ENCODE measurements around the gene LEFTY2. TPM values are rescaled to one million over a fixed set of nuclear protein-coding genes. Genes with fewer than 3 reads are reported as not detected.

LEFTY2 gene
- total and polyA plus RNA-seq, 2 of the 4 experiments (the other 2 are of a cell fraction), result not detected

DNA sequence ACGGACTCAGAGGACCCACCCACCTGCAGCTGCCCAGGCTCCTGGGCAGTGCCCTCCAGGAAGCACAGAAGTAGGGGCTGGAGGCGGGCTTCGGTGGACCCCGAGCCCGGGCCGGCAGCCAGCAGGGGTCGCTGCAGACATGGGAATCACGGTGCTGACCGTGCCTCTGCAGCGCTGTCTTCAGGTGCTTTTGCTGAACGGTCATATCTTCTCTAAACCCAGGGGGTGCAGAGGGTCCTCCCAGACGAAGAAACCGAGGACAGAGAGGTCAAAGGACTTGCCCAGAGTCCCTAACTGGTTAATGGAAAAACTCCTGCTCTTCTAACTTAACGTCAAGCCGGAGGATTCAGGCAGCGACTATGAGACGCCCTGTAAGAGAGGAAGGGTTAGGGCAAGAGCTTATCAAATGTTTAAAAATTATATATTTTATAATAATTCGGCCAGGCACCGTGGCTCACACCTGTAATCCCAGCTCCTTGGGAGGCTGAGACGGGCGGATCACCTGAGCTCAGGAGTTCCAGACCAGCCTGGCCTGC is 21.5 kb upstream of the LEFTY2 start:
- H2AK5ac ChIP-seq (ENCODE audit: low read depth, low read length), result no peak overlapping the region
- H3K18ac ChIP-seq (ENCODE audit: low read depth, low read length), result no peak overlapping the region
- no peak overlapping the region for H3K4me3 ChIP-seq (ENCODE audit: insufficient read depth, low read depth, low read length)
- H3K79me1 ChIP-seq (ENCODE audit: low read depth in 1 of 2, low read length in 2 of 2), result no peaks in the 10 kb centered on the region
- no TSS peak for BruUV-seq (replicated peaks)
- no peak overlapping the region for H4K8ac ChIP-seq (ENCODE audit: low read depth in 2 of 2, low read length in 2 of 2)
- no peak for DNase-seq
- peak overlapping the region; percentile 79 for H2AFZ ChIP-seq (replicated peaks; ENCODE audit: low read length, poor library complexity)
- no peak overlapping the region for H3K27ac ChIP-seq (ENCODE audit: insufficient read depth, low read length)
- H3K36me3 ChIP-seq (ENCODE audit: control insufficient read depth, insufficient read depth, low read length), result no peaks in the 10 kb centered on the region
- H4K20me1 ChIP-seq (ENCODE audit: insufficient read depth, low read length), result no peaks in the 10 kb centered on the region
- no peaks in the 10 kb centered on the region for H3K9me1 ChIP-seq (ENCODE audit: insufficient read depth, low read length)
- peak; percentile 56 for ATAC-seq (ENCODE audit: low read depth)
- H2BK20ac ChIP-seq (ENCODE audit: low read depth, low read length), result no peak overlapping the region
- WGBS, 2 experiments (ENCODE audit: extremely low coverage in 2 of 2, insufficient read length in 1 of 2), result 0% methylated on average over 3 of the region's 21 CpGs; no CpG with 5 or more reads in 1 of the 2 experiments
- ChIA-PET POLR2A (ENCODE audit: unreplicated experiment) (no interaction called here), CTCF (interaction anchor here (0.8 to 1.3 kb wide), 5 partner anchors 8 to 488 kb away, joined by 3 to 4 read pairs (median 3); no protein-coding TSS in a partner anchor)
- no peak overlapping the region for H3K9ac ChIP-seq (ENCODE audit: low read depth, low read length)
- H3K4ac ChIP-seq (ENCODE audit: low read depth, low read length), result no peak overlapping the region
- in situ Hi-C loops (cut with MboI; ENCODE audit: low sequenced_read_pairs) (no loop called here), dilution Hi-C loops (cut with HindIII; ENCODE audit: low sequenced_read_pairs, unreplicated experiment) (no loop called here), intact Hi-C loops (cut with micrococcal nuclease) (no loop called here)
- no peak overlapping the region for H3K56ac ChIP-seq (ENCODE audit: extremely low read depth, insufficient read depth, low read length)
- H3K9me3 ChIP-seq (ENCODE audit: control insufficient read depth, insufficient read depth, low read length), result no peaks in the 10 kb centered on the region
- no peak overlapping the region for H2AK9ac ChIP-seq (replicated peaks; ENCODE audit: low read depth, low read length, poor library complexity)
- TF ChIP-seq, protein P1, sequence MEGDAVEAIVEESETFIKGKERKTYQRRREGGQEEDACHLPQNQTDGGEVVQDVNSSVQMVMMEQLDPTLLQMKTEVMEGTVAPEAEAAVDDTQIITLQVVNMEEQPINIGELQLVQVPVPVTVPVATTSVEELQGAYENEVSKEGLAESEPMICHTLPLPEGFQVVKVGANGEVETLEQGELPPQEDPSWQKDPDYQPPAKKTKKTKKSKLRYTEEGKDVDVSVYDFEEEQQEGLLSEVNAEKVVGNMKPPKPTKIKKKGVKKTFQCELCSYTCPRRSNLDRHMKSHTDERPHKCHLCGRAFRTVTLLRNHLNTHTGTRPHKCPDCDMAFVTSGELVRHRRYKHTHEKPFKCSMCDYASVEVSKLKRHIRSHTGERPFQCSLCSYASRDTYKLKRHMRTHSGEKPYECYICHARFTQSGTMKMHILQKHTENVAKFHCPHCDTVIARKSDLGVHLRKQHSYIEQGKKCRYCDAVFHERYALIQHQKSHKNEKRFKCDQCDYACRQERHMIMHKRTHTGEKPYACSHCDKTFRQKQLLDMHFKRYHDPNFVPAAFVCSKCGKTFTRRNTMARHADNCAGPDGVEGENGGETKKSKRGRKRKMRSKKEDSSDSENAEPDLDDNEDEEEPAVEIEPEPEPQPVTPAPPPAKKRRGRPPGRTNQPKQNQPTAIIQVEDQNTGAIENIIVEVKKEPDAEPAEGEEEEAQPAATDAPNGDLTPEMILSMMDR (conservative IDR thresholded peaks at IDR 0.05; ENCODE audit: low read depth, low read length), result peak; percentile 45
- TF ChIP-seq SMC3 (IDR thresholded peaks at IDR 0.05; ENCODE audit: low read depth, low read length), result 0 out of 2 replicates have a peak, but pooled peaks have one; percentile 8
- TF ChIP-seq RCOR1 (IDR thresholded peaks at IDR 0.05; ENCODE audit: insufficient replicate concordance, low read length), result no peak
- TF ChIP-seq NFE2L2 (IDR thresholded peaks at IDR 0.05; ENCODE audit: low read depth, low read length), result no peak
- TF ChIP-seq, protein P2, sequence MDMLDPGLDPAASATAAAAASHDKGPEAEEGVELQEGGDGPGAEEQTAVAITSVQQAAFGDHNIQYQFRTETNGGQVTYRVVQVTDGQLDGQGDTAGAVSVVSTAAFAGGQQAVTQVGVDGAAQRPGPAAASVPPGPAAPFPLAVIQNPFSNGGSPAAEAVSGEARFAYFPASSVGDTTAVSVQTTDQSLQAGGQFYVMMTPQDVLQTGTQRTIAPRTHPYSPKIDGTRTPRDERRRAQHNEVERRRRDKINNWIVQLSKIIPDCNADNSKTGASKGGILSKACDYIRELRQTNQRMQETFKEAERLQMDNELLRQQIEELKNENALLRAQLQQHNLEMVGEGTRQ (IDR thresholded peaks at IDR 0.05; ENCODE audit: low read depth, low read length), result no peak
- TF ChIP-seq BHLHE40 (IDR thresholded peaks at IDR 0.05; ENCODE audit: low read depth, low read length), result no peak
- TF ChIP-seq MAZ (IDR thresholded peaks at IDR 0.05; ENCODE audit: borderline replicate concordance, low read depth, low read length), result no peak
- no peak for TF ChIP-seq MXI1 (IDR thresholded peaks at IDR 0.05; ENCODE audit: borderline replicate concordance, low read depth, low read length)
- TF ChIP-seq CEBPB (IDR thresholded peaks at IDR 0.05; ENCODE audit: low read depth, low read length), result no peak
- TF ChIP-seq FOS (IDR thresholded peaks at IDR 0.05; ENCODE audit: low read depth, low read length), result no peak
- peak; percentile 17; the same call in 1 of the 2 replicates for TF ChIP-seq RAD21 (IDR thresholded peaks at IDR 0.05; ENCODE audit: low read length)
- TF ChIP-seq CHD1 (IDR thresholded peaks at IDR 0.05; ENCODE audit: low read depth, low read length), result no peak
- TF ChIP-seq POLR2A (IDR thresholded peaks at IDR 0.05; ENCODE audit: low read depth, low read length), result no peak
- no peak overlapping the region for H2BK5ac ChIP-seq (ENCODE audit: low read depth, low read length, poor library complexity, severe bottlenecking)
- H3K23ac ChIP-seq (ENCODE audit: low read depth, low read length), result no peak overlapping the region; the same call in 1 of the 2 replicates
- H3K27me3 ChIP-seq (ENCODE audit: control insufficient read depth, insufficient read depth, low read length), result peaks cover 8% of the 10 kb centered on the region; the same call in 1 of the 2 replicates
- H2BK15ac ChIP-seq (ENCODE audit: low read depth, low read length), result no peak overlapping the region
- H4K91ac ChIP-seq (ENCODE audit: insufficient read depth, low read depth, low read length), result no peak overlapping the region
- H2BK120ac ChIP-seq (ENCODE audit: low read depth, low read length), result no peak overlapping the region
- H3K4me2 ChIP-seq (ENCODE audit: low read depth, low read length), result no peak overlapping the region
- no peak overlapping the region for H4K5ac ChIP-seq (ENCODE audit: low read depth, low read length)
- no peaks in the 10 kb centered on the region for H3K4me1 ChIP-seq (ENCODE audit: control insufficient read depth, insufficient read depth, low read length)
- H3K14ac ChIP-seq (replicated peaks; ENCODE audit: low read depth, low read length), result no peak overlapping the region
